ENCODE results near the gene PALMD. TPM values are rescaled to one million over a fixed set of nuclear protein-coding genes. Genes with fewer than 3 reads are reported as not detected.

Gene PALMD
- total and polyA plus RNA-seq, 8 donors = 1.2 to 16.2 (median 3.9) TPM

GRCh38 chr1:99613716-99614115 lies 32.2 kb upstream of the PALMD start:
- WGBS, 5 donors = 28 to 57% (median 45%) methylated on average over 2 of the region's 2 CpGs
- Histone ChIP-seq H3K36me3 (no peaks in the 10 kb centered on the region), H3K4me3 (no peak overlapping the region), H3K27ac (no peak overlapping the region), H3K9me3 (no peaks in the 10 kb centered on the region), H3K27me3 (no peaks in the 10 kb centered on the region), H3K4me1 (peaks cover 0 to 5% (median 0%) of the 10 kb centered on the region in 4 donors)
- TF ChIP-seq POLR2AphosphoS5 (IDR thresholded peaks at IDR 0.05) = no peak
- no peak for TF ChIP-seq EP300 (IDR thresholded peaks at IDR 0.05)
- TF ChIP-seq CTCF (IDR thresholded peaks at IDR 0.05) = no peak
- TF ChIP-seq POLR2A (IDR thresholded peaks at IDR 0.05) = no peak
- no peak for DNase-seq
- intact Hi-C loops (cut with DNase I; ENCODE audit: low total_unique reads) = no loop called here

- intact Hi-C loops (cut with DNase I; ENCODE audit: low total_unique reads) = no loop called here
- peaks cover 0 to 5% (median 0%) of the 10 kb centered on the region in 4 donors for H3K4me1 ChIP-seq
- H3K27ac ChIP-seq = no peak overlapping the region
- H3K9me3 ChIP-seq = no peaks in the 10 kb centered on the region
- no peak for DNase-seq
- no peak overlapping the region for H3K4me3 ChIP-seq
- no peaks in the 10 kb centered on the region for H3K27me3 ChIP-seq
- TF ChIP-seq CTCF (IDR thresholded peaks at IDR 0.05) (no peak), EP300 (IDR thresholded peaks at IDR 0.05) (no peak), POLR2AphosphoS5 (IDR thresholded peaks at IDR 0.05) (no peak), POLR2A (IDR thresholded peaks at IDR 0.05) (no peak)
- H3K36me3 ChIP-seq = no peaks in the 10 kb centered on the region
Observed at GRCh38 chr1:99614728-99615127, 31.2 kb upstream of the PALMD start.

- no peaks in the 10 kb centered on the region for H3K27me3 ChIP-seq
Observed at GRCh38 chr1:99619583-99619982, 26.3 kb upstream of the PALMD start.

GRCh38 chr1:99621340-99621901 lies 24.5 kb upstream of the PALMD start:
- WGBS, 5 donors = 88 to 96% (median 95%) methylated on average over 8 of the region's 8 CpGs
- TF ChIP-seq POLR2AphosphoS5 (IDR thresholded peaks at IDR 0.05) (no peak), EP300 (IDR thresholded peaks at IDR 0.05) (no peak), POLR2A (IDR thresholded peaks at IDR 0.05) (no peak), CTCF (IDR thresholded peaks at IDR 0.05) (no peak)

More at GRCh38 chr1:99619583-99619982, 26.3 kb upstream of the PALMD start:
- H3K9me3 ChIP-seq = no peaks in the 10 kb centered on the region
- no peak for DNase-seq
- no peak for TF ChIP-seq CTCF (IDR thresholded peaks at IDR 0.05)
- TF ChIP-seq EP300 (IDR thresholded peaks at IDR 0.05) = no peak
- no peak for TF ChIP-seq POLR2A (IDR thresholded peaks at IDR 0.05)
- TF ChIP-seq POLR2AphosphoS5 (IDR thresholded peaks at IDR 0.05) = no peak
- no peaks in the 10 kb centered on the region for H3K36me3 ChIP-seq
- peaks cover 0 to 5% (median 2%) of the 10 kb centered on the region in 4 donors for H3K4me1 ChIP-seq
- H3K4me3 ChIP-seq = no peak overlapping the region
- H3K27ac ChIP-seq = no peak overlapping the region
- 82 to 89% (median 85%) methylated on average over 4 of the region's 4 CpGs for WGBS, 5 donors
- intact Hi-C loops (cut with DNase I; ENCODE audit: low total_unique reads) = no loop called here

More at GRCh38 chr1:99621340-99621901, 24.5 kb upstream of the PALMD start:
- Histone ChIP-seq H3K36me3 (no peaks in the 10 kb centered on the region), H3K4me1 (peaks cover 0 to 4% (median 0%) of the 10 kb centered on the region in 4 donors), H3K9me3 (no peaks in the 10 kb centered on the region), H3K27ac (no peak overlapping the region), H3K27me3 (no peaks in the 10 kb centered on the region), H3K4me3 (no peak overlapping the region)
- DNase-seq = no peak
- intact Hi-C loops (cut with DNase I; ENCODE audit: low total_unique reads) = no loop called here
